ENCODE data around the gene GATM. TPM values are rescaled to one million over a fixed set of nuclear protein-coding genes. Genes with fewer than 3 reads are reported as not detected.
A peak's percentile ranks its signal among the peaks of the same experiment; 100 is the strongest.

Gene GATM
- polyA plus RNA-seq, 3 donors: 0.89 to 1.5 (median 1.5) TPM

DNA sequence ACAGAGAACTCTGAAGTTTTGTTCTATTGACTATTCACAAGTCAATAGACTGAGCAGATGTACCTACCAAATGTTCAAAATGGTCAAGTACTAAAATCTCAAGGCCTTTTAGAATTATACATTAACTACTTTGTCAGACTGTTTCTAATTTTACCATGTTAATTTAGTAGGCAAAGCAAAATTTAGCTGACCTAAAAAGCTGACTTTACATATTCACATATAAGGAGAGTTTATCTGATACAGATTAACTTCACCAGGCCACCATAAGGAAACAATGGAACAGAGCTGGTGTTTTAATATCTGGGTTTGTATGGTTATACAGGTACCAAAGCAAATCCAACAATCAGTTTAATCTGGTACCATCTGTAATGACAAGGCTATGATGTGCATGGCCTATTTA lies 15.9 kb downstream of the GATM start:
- Mint-ChIP-seq H3K36me3 (peaks cover 0 to 5% of the 10 kb centered on the region in 2 donors), H3K4me3 (no peak overlapping the region), H3K4me1 (no peaks in the 10 kb centered on the region), H3K27me3 (ENCODE audit: low read depth in 3 of 3) (no peaks in the 10 kb centered on the region), H3K9me3 (no peaks in the 10 kb centered on the region), H3K27ac (no peak overlapping the region)
- H3K9ac ChIP-seq (ENCODE audit: insufficient read depth, low read length, poor library complexity, severe bottlenecking): no peak overlapping the region
- H4K20me1 ChIP-seq (ENCODE audit: insufficient read depth, low read length): no peaks in the 10 kb centered on the region
- H3K27me3 ChIP-seq (ENCODE audit: control insufficient read depth in 2 of 2, insufficient read depth in 2 of 2, low read length in 2 of 2): no peaks in the 10 kb centered on the region
- no peaks in the 10 kb centered on the region for H3K79me2 ChIP-seq (ENCODE audit: insufficient read depth, low read length)
- no peaks in the 10 kb centered on the region for H3K4me1 ChIP-seq (ENCODE audit: control insufficient read depth in 1 of 2, insufficient read depth in 2 of 2, low read length in 2 of 2)
- no peak overlapping the region for H3K4me3 ChIP-seq (replicated peaks in 1 of 3; ENCODE audit: low read depth in 2 of 3, low read length in 3 of 3)
- no peak overlapping the region for H3K27ac ChIP-seq (ENCODE audit: low read depth in 1 of 2, low read length in 2 of 2)
- no peak for DNase-seq
- intact Hi-C loops (cut with micrococcal nuclease): no loop called here
- no peaks in the 10 kb centered on the region for H3K36me3 ChIP-seq (replicated peaks in 1 of 2; ENCODE audit: control insufficient read depth in 1 of 2, insufficient read depth in 2 of 2, low read length in 2 of 2)
- no peak overlapping the region for H3K4me2 ChIP-seq (replicated peaks; ENCODE audit: extremely low read depth, low read length, poor library complexity, severe bottlenecking)
- TF ChIP-seq, protein P1, sequence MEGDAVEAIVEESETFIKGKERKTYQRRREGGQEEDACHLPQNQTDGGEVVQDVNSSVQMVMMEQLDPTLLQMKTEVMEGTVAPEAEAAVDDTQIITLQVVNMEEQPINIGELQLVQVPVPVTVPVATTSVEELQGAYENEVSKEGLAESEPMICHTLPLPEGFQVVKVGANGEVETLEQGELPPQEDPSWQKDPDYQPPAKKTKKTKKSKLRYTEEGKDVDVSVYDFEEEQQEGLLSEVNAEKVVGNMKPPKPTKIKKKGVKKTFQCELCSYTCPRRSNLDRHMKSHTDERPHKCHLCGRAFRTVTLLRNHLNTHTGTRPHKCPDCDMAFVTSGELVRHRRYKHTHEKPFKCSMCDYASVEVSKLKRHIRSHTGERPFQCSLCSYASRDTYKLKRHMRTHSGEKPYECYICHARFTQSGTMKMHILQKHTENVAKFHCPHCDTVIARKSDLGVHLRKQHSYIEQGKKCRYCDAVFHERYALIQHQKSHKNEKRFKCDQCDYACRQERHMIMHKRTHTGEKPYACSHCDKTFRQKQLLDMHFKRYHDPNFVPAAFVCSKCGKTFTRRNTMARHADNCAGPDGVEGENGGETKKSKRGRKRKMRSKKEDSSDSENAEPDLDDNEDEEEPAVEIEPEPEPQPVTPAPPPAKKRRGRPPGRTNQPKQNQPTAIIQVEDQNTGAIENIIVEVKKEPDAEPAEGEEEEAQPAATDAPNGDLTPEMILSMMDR (IDR thresholded peaks at IDR 0.05): no peak
- H3K9me3 ChIP-seq (replicated peaks in 1 of 2; ENCODE audit: control insufficient read depth in 1 of 2, insufficient read depth in 1 of 2, low read length in 2 of 2): no peaks in the 10 kb centered on the region
- no peak overlapping the region for H2AFZ ChIP-seq (ENCODE audit: insufficient read depth, low read depth, low read length, poor library complexity, severe bottlenecking)

DNA sequence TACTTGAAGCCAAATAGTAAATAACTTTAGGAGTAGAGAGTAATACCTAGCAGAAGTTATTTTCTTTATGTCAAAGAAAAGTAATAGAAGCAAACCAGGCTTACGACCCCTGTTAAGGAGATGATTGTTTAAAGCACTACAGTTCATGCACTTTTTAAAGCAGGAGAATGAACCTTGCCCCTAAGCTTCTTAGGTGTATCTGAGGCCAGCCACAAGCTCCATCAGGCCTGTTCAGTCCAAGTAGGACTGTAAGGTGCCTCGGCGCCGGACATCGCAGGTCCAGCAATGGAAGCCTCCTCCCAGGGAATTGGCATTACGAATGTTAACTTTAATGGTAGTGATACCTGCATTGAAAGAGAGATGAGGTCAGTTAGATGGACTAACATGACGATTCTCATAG lies 16.5 kb downstream of the GATM start:
- TF ChIP-seq, protein P1 (IDR thresholded peaks at IDR 0.05): no peak
- H3K9me3 Mint-ChIP-seq: no peaks in the 10 kb centered on the region
- Histone ChIP-seq H3K9ac (ENCODE audit: insufficient read depth, low read length, poor library complexity, severe bottlenecking) (no peak overlapping the region), H3K4me1 (ENCODE audit: control insufficient read depth in 1 of 2, insufficient read depth in 2 of 2, low read length in 2 of 2) (no peaks in the 10 kb centered on the region), H3K79me2 (ENCODE audit: insufficient read depth, low read length) (no peaks in the 10 kb centered on the region), H2AFZ (ENCODE audit: insufficient read depth, low read depth, low read length, poor library complexity, severe bottlenecking) (no peak overlapping the region), H3K4me2 (replicated peaks; ENCODE audit: extremely low read depth, low read length, poor library complexity, severe bottlenecking) (no peak overlapping the region), H3K27ac (ENCODE audit: low read depth in 1 of 2, low read length in 2 of 2) (no peak overlapping the region), H3K9me3 (replicated peaks in 1 of 2; ENCODE audit: control insufficient read depth in 1 of 2, insufficient read depth in 1 of 2, low read length in 2 of 2) (no peaks in the 10 kb centered on the region), H3K27me3 (ENCODE audit: control insufficient read depth in 2 of 2, insufficient read depth in 2 of 2, low read length in 2 of 2) (no peaks in the 10 kb centered on the region), H3K4me3 (replicated peaks in 1 of 3; ENCODE audit: low read depth in 2 of 3, low read length in 3 of 3) (no peak overlapping the region), H4K20me1 (ENCODE audit: insufficient read depth, low read length) (no peaks in the 10 kb centered on the region), H3K36me3 (replicated peaks in 1 of 2; ENCODE audit: control insufficient read depth in 1 of 2, insufficient read depth in 2 of 2, low read length in 2 of 2) (no peaks in the 10 kb centered on the region)
- H3K4me1 Mint-ChIP-seq: no peaks in the 10 kb centered on the region
- H3K4me3 Mint-ChIP-seq: no peak overlapping the region
- no peak for DNase-seq
- intact Hi-C loops (cut with micrococcal nuclease): no loop called here
- H3K27ac Mint-ChIP-seq: peak overlapping the region in 1 of 7 donors; percentile 75
- H3K27me3 Mint-ChIP-seq (ENCODE audit: low read depth in 3 of 3): no peaks in the 10 kb centered on the region
- no CpG with 5 or more reads among the region's 7 CpGs for WGBS (ENCODE audit: insufficient coverage)
- H3K36me3 Mint-ChIP-seq: peaks cover 0 to 5% of the 10 kb centered on the region in 2 donors

Data from CD14-positive monocyte (primary cell).